HepG2 (cell line): Measurements from ENCODE around the gene YWHAE. TPM values are rescaled to one million over a fixed set of nuclear protein-coding genes. Genes with fewer than 3 reads are reported as not detected.

Source experiments
- ATAC-seq: fragments of 200-7000 bp; cut with Tn5 transposase; 3 replicates; pipeline ENCODE4 v1.9.1; 2020; ENCODE audit warnings: mild to moderate bottlenecking, moderate library complexity
- BruUV-seq: library from RNA; stranded (reverse); fragments of 400-500 nt; replicated peaks from 2 replicates; lab custom pipeline; 2021; lab: Mats Ljungman, UMichigan
- CTCF ChIA-PET: fragments of 300-600 bp; formaldehyde crosslinking; extraction: SDS; loops from one replicate; lab custom pipeline; 2021; ENCODE audit warnings: low total read pairs, inconsistent platforms, low intra/inter-chr PET ratio; lab: Yijun Ruan, JAX
- POLR2A ChIA-PET: fragments of 350-600 bp; sonication (Branson Sonifier 250); formaldehyde crosslinking; loops from one replicate; lab custom pipeline; 2020; ENCODE audit warnings: antibody characterized with exemption, inconsistent platforms; lab: Yijun Ruan, JAX
- DNase-seq: peaks from one replicate; pipeline ENCODE4 v3.0.0-alpha.2; 2015; ENCODE audit warnings: low spot score
- FAIRE-seq: peaks from 3 replicates; lab custom pipeline; 2011; peaks lifted over from hg19 to GRCh38; lab: Jason Lieb, UNC
- H2AFZ ChIP-seq: one replicate; pipeline ENCODE4 v1.6.1; 2011; ENCODE audit warnings: low read length, inconsistent platforms
- H3K27ac ChIP-seq: fragments of 300-600 bp; 3 replicates; pipeline ENCODE4 v1.8.0; 2011; ENCODE audit warnings: mixed run types, mild to moderate bottlenecking, mixed read lengths, low read length, inconsistent platforms; ENCODE audit not compliant: insufficient read depth; ENCODE audit errors: extremely low read length
- H3K27me3 ChIP-seq, 2 experiments: fragments of 200-600 bp in 1 of 2; 2 replicates in 1 of 2; 3 replicates in 1 of 2; pipeline versions ENCODE4 v1.6.0 to v1.8.0; 2011; ENCODE audit warnings: low read length in 2 of 2, mild to moderate bottlenecking in 2 of 2, moderate library complexity in 2 of 2, inconsistent platforms in 1 of 2; ENCODE audit not compliant: insufficient read depth in 2 of 2, control insufficient read depth in 1 of 2
- H3K36me3 ChIP-seq, 2 experiments: fragments of 200-600 bp in 1 of 2; replicated peaks in 1 of 2; 2 replicates in 1 of 2; 3 replicates in 1 of 2; pipeline versions ENCODE4 v1.5.1 to v1.8.0; 2011; ENCODE audit warnings: low read length in 2 of 2, inconsistent platforms in 1 of 2; ENCODE audit not compliant: insufficient read depth in 2 of 2, control insufficient read depth in 1 of 2
- H3K4me1 ChIP-seq: 2 replicates; pipeline ENCODE4 v1.5.1; 2012; ENCODE audit warnings: low read length, inconsistent platforms; ENCODE audit not compliant: insufficient read depth
- H3K4me2 ChIP-seq: 2 replicates; pipeline ENCODE4 v1.6.0; 2011; ENCODE audit warnings: low read depth, low read length, inconsistent platforms
- H3K4me3 ChIP-seq, 3 experiments: fragments of 200-600 bp in 1 of 3; sonication (generic), shearing (Covaris generic) in 1 of 3; replicated peaks in 1 of 3; 2 replicates each; pipeline ENCODE4 v1.5.1; 2011 to 2016; ENCODE audit warnings: low read length in 3 of 3, inconsistent platforms in 2 of 3, low read depth in 2 of 3, mild to moderate bottlenecking in 2 of 3, control low read depth in 1 of 3, mixed read lengths in 1 of 3; ENCODE audit not compliant: insufficient read depth in 1 of 3
- H3K79me2 ChIP-seq: one replicate; pipeline ENCODE4 v1.6.1; 2011; ENCODE audit warnings: low read length, inconsistent platforms; ENCODE audit not compliant: insufficient read depth
- H3K9ac ChIP-seq: 2 replicates; pipeline ENCODE4 v1.6.0; 2011; ENCODE audit warnings: mild to moderate bottlenecking, low read depth, low read length, inconsistent platforms; ENCODE audit not compliant: insufficient read depth
- H3K9me3 ChIP-seq: 2 replicates; pipeline ENCODE4 v1.5.1; 2012; ENCODE audit warnings: mild to moderate bottlenecking, low read length
- H4K20me1 ChIP-seq: 2 replicates; pipeline ENCODE4 v1.6.0; 2011; ENCODE audit warnings: inconsistent platforms, mild to moderate bottlenecking, low read length, moderate library complexity; ENCODE audit not compliant: insufficient read depth
- ASH2L ChIP-seq: fragments of 300-600, 200-600 bp; sonication (generic); IDR thresholded peaks from 2 replicates; pipeline ENCODE4 v1.7.0; 2017; ENCODE audit warnings: low read depth, mild to moderate bottlenecking, moderate library complexity, mixed read lengths, low read length; ENCODE audit not compliant: insufficient read length
- HOMEZ ChIP-seq: IDR thresholded peaks from 2 replicates; pipeline ENCODE4 v1.6.1; 2016; ENCODE audit warnings: low read depth
- JARID2 ChIP-seq: sonication (generic); formaldehyde crosslinking; IDR thresholded peaks from 2 replicates; pipeline ENCODE4 v1.8.1; 2023; ENCODE audit warnings: missing genetic modification reagents, inconsistent platforms; ENCODE audit not compliant: insufficient replicate concordance
- JDP2 ChIP-seq: sonication (generic); formaldehyde crosslinking; IDR thresholded peaks from 2 replicates; pipeline ENCODE4 v1.8.1; 2022; ENCODE audit warnings: missing genetic modification reagents, borderline replicate concordance
- KDM6A ChIP-seq: IDR thresholded peaks from 2 replicates; pipeline ENCODE4 v1.6.1; 2016; ENCODE audit warnings: low read depth
- POGK ChIP-seq: sonication (generic); formaldehyde crosslinking; conservative IDR thresholded peaks from 2 replicates; pipeline ENCODE4 v1.8.0; 2022; ENCODE audit warnings: mild to moderate bottlenecking, moderate library complexity, missing genetic modification reagents
- ZFY ChIP-seq: sonication (generic); formaldehyde crosslinking; IDR thresholded peaks from 2 replicates; pipeline ENCODE4 v1.4.0; 2020; ENCODE audit warnings: missing genetic modification reagents
- ZNF292 ChIP-seq: sonication (generic); formaldehyde crosslinking; IDR thresholded peaks from 2 replicates; pipeline ENCODE4 v1.8.1; 2022; ENCODE audit warnings: mild to moderate bottlenecking, low read depth, missing genetic modification reagents, borderline replicate concordance
- ZNF431 ChIP-seq: sonication (generic); formaldehyde crosslinking; IDR thresholded peaks from 2 replicates; pipeline ENCODE4 v1.9.0; 2022; ENCODE audit warnings: missing genetic modification reagents, low read depth, mild to moderate bottlenecking, borderline replicate concordance
- ZNF841 ChIP-seq: sonication (generic); formaldehyde crosslinking; IDR thresholded peaks from 2 replicates; pipeline ENCODE4 v1.8.1; 2023; ENCODE audit warnings: missing genetic modification reagents, borderline replicate concordance
- WGBS: methylation state at CpG from one replicate; pipeline ENCODE4 v1.1.6; 2017; ENCODE audit warnings: low lambda C conversion rate; 5-methylcytosine and 5-hydroxymethylcytosine counted together
- in situ Hi-C: cut with HindIII; loops from 2 replicates; pipeline ENCODE4 v1.10.0; 2017; ENCODE audit warnings: low pct_unique_long_range_greater_than_20kb; ENCODE audit not compliant: extremely low pct_ligation_motif_present
- intact Hi-C: fragments of 100-400 bp; cut with micrococcal nuclease; formaldehyde crosslinking; loops from one replicate; pipeline ENCODE4 v1.10.0; 2022; ENCODE audit not compliant: unreplicated experiment
- polyA plus RNA-seq, 8 experiments: library from polyadenylated mRNA; depleted of rRNA in 3 of 8; stranded (reverse) in 7 of 8; unstranded in 1 of 8; fragments of >200 nt; fragmentation: Illumina TruSeq in 4 of 8; extraction: Trizol in 4 of 8; gene quantifications; 2 replicates each; pipeline versions ENCODE4 v1.2.1 to v1.2.3, GENCODE V29; 2011 to 2016; ENCODE audit warnings: low read depth in 4 of 8, missing spikeins in 1 of 8, mixed read lengths in 1 of 8; ENCODE audit not compliant: insufficient read depth in 1 of 8
- total RNA-seq, 5 experiments: library from RNA; depleted of rRNA; stranded (reverse); fragments of >200 nt; fragmentation: Illumina TruSeq; extraction: Trizol; gene quantifications; 2 replicates each; pipeline ENCODE4 v1.2.3, GENCODE V29; 2016; ENCODE audit warnings: low read depth in 1 of 5

YWHAE gene
- total and polyA plus RNA-seq, 2 of the 13 experiments (the other 11 are each of a cell fraction or from before 2014, with no cell fraction given): 256 to 335 TPM

GRCh38 chr17:1299552-1300370, 100.3 kb downstream of the YWHAE start:
- no peak for DNase-seq
- Histone ChIP-seq H3K4me2 (no peak overlapping the region), H3K79me2 (no peaks in the 10 kb centered on the region), H3K4me1 (peaks cover 10% of the 10 kb centered on the region), H4K20me1 (no peaks in the 10 kb centered on the region), H3K27ac (no peak overlapping the region), H3K9ac (no peak overlapping the region), H3K36me3 (no peaks in the 10 kb centered on the region), H3K4me3 (no peak overlapping the region), H2AFZ (no peak overlapping the region), H3K9me3 (no peaks in the 10 kb centered on the region), H3K27me3 (peaks cover 19 to 89% of the 10 kb centered on the region in 2 experiments)
- WGBS: 0% methylated on average over 1 of the region's 22 CpGs
- ChIA-PET POLR2A (no interaction called here), CTCF (no interaction called here)
- intact Hi-C loops: no loop called here
- no peak for FAIRE-seq
- in situ Hi-C loops: no loop called here
- no TSS peak for BruUV-seq
- ATAC-seq: peak; percentile 12; the same call in 2 of the 3 replicates
- no peak for TF ChIP-seq KDM6A
- TF ChIP-seq ZNF841 (CRISPR knock-in tag): no peak
- no peak for TF ChIP-seq ZNF431 (CRISPR knock-in tag)
- no peak for TF ChIP-seq HOMEZ
- TF ChIP-seq ZFY (CRISPR knock-in tag): no peak
- no peak for TF ChIP-seq ASH2L
- no peak for TF ChIP-seq ZNF292 (CRISPR knock-in tag)
- no peak for TF ChIP-seq POGK
- no peak for TF ChIP-seq JDP2 (CRISPR knock-in tag)
- no peak for TF ChIP-seq JARID2
